GM12801 (cell line): ENCODE results near the gene KIF26A.

Experiments
- CTCF ChIP-seq: IDR thresholded peaks from one replicate; pipeline ENCODE4 v1.5.1; 2011; ENCODE audit warnings: control low read depth; ENCODE audit not compliant: insufficient read length; ENCODE audit errors: extremely low read depth

Gene KIF26A

GRCh38 chr14:104194716-104195115, 56.3 kb downstream of the KIF26A start:
- no peak for TF ChIP-seq CTCF

- no peak for TF ChIP-seq CTCF
These were observed 57.0 kb downstream of the KIF26A start for GRCh38 chr14:104195361-104195760.

GRCh38 chr14:104195878-104196277, 57.5 kb downstream of the KIF26A start:
- TF ChIP-seq CTCF, result no peak

GRCh38 chr14:104196461-104197140, 58.2 kb downstream of the KIF26A start:
- TF ChIP-seq CTCF, result no peak

GRCh38 chr14:104197449-104198247, 59.3 kb downstream of the KIF26A start:
- TF ChIP-seq CTCF, result no peak

GRCh38 chr14:104199266-104199895, 61.0 kb downstream of the KIF26A start:
- TF ChIP-seq CTCF, result no peak

GRCh38 chr14:104200106-104200505, 61.7 kb downstream of the KIF26A start:
- no peak for TF ChIP-seq CTCF
